GM12891 (cell line): ENCODE data around the gene ARSB.

Experiments used
- PAX5 ChIP-seq: IDR thresholded peaks from 2 replicates; pipeline ENCODE4 v1.6.1; 2011; ENCODE audit warnings: low read length, moderate library complexity, mild to moderate bottlenecking; ENCODE audit not compliant: insufficient read depth, severe bottlenecking
- POLR2A ChIP-seq: IDR thresholded peaks from 2 replicates; pipeline ENCODE4 v1.6.1; 2011; ENCODE audit warnings: low read depth, low read length, control low read depth
- POLR2AphosphoS5 ChIP-seq: IDR thresholded peaks from 2 replicates; pipeline ENCODE4 v1.6.1; 2011; ENCODE audit warnings: low read depth, low read length, control low read depth
- POU2F2 ChIP-seq: IDR thresholded peaks from 2 replicates; pipeline ENCODE4 v1.6.1; 2011; ENCODE audit warnings: low read depth, mild to moderate bottlenecking, control low read depth, low read length, moderate library complexity
- SPI1 ChIP-seq: IDR thresholded peaks from 2 replicates; pipeline ENCODE4 v1.6.1; 2011; ENCODE audit warnings: low read depth, low read length, control low read depth
- TAF1 ChIP-seq: IDR thresholded peaks from 2 replicates; pipeline ENCODE4 v1.6.1; 2011; ENCODE audit warnings: low read depth, low read length, control low read depth

DNA sequence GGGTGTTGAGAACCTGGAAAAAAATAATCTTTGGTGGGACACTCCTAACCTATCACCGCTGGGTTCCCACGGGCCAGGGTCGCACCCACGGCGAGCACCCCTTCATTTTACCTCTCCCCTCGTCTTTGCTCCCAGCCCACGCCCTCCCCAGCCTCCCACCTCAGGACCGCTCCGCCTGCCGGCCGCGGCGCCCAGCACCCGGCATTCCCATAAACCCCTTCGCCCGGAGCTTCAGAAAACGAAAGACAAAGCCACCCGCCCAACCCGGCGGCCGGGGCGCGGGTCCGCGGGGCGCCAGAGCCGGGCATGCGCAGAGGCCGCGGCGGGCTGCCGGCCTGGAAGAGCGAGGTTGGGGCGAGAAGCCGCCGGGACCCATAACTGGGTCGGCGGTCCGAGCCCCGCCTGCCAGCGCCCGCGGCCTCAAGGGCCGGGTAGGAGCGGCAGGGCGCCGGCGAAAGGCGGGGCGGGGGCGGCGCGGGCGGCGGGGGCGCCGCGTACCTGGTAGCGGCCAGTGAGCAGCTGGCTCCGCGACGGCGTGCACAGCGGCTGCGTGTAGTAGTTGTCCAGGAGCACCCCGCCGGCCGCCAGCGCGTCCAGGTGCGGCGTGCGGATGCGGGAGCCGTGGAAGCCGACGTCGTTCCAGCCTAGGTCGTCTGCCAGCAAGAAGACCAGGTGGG, 533 bp downstream of the ARSB start:
- TF ChIP-seq POLR2A, result no peak
- peak; percentile 17; the same call in 1 of the 2 replicates for TF ChIP-seq TAF1
- no peak; the same call in 1 of the 2 replicates for TF ChIP-seq POLR2AphosphoS5
- no peak for TF ChIP-seq SPI1
- no peak for TF ChIP-seq POU2F2
- no peak for TF ChIP-seq PAX5
